HG03571 (cell line): ENCODE results near the gene ENO3.

Experiments used
- ATAC-seq: cut with Tn5 transposase; IDR thresholded peaks from one replicate; pipeline ENCODE4 v1.9.1; 2021; ENCODE audit not compliant: unreplicated experiment

The ENO3 gene

DNA sequence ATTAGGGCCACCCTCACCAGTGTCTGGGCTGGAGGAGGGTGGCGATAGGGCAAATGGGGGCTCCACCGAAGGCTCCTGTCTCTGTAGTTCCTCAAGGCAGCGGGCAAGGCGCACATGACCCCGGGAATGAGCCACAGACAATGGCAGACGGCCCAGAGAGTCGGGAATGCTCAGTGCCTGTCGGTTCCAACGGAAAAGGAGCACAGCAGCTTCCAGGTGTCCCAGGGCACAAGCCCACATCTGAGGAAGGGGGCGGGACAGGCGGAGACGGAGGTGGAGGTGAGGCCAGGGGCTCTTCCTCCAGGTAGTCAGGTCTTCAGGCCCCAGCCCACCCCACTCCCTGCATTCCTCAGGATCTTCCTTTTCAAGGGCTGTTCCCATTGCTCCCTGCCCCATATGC, 21.8 kb downstream of the ENO3 start:
- ATAC-seq: no peak

DNA sequence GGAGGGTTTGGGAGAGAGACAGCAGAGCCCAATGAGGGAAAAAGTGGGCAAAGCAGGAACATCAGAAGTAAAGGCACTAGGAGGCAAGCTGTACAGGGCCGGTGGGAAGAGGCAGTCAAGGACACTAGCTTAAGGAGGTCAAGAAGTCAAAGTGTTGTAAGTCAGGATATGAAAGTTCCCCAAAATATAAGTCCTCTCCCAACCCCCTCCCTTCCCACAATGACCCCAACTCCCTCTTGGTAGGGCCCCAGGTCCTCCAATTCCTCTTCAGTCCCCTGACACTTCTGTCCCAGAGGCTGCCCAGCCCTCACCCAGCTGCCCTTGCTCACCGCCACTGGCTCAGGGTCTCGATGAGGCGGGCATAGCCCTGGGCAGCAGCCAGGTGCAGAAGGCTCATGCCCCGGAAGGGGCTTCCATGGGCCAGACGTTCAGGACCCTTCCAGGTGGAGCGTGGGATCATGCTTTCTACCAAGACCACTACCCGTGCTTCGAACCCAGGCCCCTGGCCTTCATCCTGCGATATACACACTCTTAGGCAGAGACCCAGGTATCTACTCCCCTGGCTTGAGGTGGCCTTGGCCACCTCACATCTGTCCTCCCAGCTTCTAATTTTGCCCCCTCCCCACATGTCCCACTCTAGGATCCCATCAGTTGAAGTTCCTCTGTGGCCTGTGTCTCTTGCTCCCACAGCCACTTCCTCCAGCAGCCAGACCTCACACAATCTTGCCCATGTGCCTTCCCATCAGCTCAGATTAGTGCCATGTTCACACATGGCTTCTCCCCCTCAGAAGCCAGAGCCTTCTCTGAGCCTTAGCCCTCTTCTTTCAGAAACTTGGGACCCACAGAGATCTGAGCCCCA, 22.6 kb downstream of the ENO3 start:
- ATAC-seq: no peak

DNA sequence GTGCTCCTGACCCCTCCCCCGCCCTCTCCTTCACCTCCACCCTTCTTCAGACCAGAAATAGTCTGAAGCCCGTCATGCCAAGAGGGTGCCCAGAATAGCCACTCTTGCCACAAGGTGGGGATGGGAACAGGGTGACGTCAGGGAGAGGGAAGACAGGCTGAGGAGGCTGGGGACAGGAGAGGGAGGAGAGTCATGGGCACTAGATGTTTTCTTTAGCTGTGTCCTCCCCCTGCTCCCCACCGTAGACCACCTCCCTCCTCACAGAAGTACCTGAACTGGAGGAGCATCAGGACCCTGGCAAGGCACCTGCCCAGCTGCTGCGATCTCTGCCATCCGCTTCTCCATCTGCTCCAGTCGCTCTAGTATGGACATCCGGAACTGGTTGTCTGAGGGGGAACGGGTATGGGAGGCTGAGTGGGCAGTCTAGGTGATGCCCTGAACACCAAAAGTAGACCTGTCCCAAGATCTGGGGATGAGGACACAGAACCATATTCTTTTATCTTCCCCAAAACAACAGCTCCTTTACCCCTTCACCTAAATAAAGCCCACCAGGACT, 23.3 kb downstream of the ENO3 start:
- ATAC-seq: no peak

DNA sequence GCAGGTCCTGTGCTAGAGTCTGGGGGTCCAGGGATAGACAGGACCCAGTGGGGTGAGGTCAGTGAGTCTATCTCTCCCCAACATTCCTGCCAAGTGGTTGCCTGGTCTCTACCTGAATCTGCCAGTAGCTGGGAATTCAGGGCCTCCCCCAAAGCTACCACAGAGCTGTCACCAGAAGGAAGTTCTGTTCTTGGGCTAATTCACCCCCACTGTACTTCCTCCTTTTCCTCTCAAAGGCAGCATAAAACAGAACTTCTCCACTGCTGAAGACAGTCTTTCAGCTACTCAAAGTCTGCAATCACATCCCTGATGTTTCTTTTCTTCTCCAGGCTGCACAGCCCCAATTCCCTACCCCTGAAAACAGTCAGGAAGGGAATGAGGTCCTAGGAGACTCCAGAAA, 27.8 kb downstream of the ENO3 start:
- ATAC-seq: no peak

DNA sequence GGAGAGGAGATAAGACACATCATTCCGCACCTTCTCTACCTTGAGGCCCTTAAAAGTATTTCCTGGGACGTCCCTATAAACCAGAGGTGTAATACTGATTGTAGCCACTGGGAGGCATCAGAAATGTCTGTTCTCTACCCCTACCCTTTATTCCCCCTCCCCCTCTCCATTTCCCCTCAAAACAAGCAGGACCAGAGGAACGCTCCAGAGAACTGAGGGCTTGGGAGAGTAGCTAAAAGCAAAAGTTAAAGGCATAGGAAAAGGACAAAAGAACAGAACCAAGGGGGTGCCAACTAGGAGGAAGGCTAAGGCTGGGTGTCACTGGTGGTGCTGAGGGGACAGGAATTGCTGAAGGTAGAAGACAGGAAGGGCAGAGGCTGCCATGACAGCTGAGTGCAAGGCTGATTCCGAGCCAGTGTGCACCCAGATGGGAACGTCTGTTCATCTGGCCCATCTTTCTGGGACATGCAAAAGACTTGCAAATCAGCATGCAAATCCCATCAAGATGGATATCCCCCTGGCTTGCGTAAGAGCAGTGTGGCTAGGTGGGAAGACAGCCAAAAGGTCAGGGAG, 29.8 kb downstream of the ENO3 start:
- ATAC-seq: no peak

DNA sequence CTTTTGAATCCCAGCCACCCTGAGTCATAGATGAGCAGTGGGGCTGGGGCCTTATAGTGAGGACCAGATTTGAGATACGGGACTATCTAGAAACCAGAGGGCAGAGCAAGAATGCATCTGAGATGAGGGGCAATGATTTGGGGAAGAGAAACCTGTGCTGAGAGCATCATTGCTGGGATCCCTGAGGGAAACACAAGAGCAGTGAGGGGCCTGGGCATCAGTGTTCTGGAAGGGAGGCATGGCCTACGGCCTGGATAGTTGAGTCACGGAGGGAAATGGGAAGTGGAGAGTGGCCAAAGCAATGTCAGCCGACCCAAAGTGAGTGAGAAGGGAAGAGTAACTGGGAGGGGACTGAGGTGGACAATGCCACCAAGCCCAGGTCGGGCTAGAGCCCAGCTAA, 31.4 kb downstream of the ENO3 start:
- no peak for ATAC-seq

DNA sequence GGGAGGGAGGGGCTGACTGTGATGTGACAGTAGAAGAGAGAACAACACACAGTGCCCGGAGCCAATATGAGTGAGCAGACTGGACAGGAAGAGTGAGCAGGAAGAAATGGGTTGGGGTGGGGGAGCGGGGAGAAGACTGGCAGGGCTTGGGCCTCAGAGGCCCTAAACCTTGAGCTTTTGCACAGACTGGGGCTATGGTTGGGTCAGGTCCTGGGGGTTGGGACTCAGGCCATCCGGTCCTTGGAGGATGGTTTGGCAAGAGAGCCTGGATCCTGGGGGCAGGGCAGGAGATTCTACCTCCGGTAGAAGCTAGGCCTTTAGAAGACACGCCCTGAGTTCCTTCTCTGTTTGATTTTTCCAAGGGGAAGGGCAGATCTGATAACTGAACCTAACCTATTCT, 35.5 kb downstream of the ENO3 start:
- no peak for ATAC-seq

DNA sequence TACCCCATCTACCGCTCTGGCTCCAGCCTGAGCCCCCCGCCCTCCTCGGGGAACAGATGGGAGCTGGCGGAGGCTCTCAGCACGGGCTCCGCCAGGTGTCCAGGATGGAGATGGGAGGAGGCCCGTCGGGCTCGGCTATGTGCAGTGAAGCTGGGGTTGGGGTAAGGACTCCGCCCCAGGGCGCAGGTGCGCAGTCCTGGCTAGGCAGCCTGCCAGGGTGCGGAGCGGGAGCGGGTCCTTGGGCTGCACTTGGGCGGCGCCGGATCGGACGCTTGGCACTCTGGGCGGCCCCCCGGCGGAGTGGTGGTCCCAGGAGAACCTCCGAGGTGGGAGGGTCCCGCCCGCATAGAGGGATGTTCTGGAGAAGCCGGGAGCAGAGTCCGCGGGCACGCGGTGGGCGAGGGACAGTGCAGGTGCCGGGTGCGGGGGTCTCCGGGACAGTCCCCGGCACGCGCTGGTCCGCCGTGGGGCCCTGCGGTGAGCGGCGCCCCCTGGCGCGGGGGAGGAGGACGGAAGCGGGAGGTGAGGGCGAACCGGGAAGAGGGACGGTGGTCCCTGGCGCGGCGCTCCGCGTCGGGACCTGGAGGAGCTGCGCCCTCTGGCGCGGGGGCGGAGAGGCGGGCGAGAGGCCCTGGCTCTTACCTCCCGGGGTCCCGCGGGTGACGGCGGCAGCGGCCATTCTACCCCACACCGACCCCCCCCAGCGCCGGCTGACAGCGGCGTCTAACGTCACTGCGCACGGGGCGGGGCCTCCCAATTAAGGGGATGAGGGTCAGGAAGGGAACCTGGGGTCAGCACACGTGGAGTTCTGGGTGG, 36.2 kb downstream of the ENO3 start, which contains the start of gene CAMTA2:
TSS of gene CAMTA2 (minus strand) at position 725 of the 816 bp plus-strand sequence. CDS start 1,453 bp downstream, outside the sequence.
- ATAC-seq: peak; percentile 58

DNA sequence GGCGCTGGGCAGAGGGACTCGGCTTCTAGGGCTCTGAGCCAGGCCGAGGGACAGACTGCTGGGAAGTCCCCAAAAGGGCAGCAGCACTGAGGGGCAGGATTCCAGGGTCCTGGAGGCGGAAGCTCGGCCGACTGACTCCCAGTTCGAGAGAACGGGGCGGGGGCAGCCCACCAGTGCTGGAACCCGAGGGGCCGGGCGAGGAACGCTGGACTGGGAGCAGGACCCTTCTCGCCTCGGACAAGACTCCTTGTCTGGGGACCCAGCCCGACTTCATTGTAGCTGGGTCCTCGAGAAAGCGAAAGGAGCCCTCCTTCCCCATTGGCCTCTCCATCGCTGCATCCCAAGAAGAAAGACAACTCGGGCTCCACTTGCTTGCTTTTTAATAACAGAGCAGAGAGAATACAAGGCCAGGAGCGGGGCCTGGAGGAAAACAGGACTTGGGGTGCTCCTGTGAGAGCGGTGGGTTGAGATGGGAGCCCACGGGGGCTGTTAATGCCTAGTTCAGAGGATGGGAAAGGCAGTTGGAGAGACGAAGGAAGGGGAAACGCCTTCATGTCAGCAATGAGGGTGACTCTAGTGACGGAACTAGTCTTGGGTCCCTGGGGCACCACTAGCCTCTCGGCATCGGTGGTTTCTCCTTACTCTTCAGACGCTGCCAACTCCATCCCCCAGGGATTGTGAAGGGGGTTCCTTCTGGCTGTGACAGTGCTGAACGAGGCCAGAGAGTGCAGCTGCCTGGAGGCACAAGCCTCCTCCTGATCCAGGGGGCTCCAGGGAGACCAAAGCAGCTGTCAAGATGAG, 37.0 kb downstream of the ENO3 start:
- no peak for ATAC-seq

DNA sequence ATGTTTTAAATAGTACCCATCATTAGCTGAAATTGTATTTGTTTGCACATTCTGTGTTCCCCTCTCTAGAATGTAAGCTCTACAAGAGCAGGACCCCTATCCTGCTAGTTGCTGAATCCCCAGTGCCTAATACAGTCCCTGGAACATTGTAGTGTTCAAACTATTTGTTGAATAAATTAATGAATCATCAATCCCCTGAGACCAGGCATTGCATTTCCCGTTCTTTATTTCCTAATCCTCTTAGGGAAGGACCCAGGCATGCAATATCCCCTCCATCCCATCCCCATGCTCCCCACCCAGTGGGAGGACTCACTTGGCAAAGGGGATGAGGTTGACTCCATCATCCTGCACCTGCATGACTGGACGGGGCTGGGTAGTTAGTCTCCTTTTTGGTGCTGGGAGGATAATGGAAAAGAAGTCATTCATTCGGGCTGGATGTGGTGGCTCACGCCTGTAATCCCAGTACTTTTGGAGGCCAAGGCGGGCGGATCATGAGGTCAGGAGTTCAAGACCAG, 43.2 kb downstream of the ENO3 start:
- no peak for ATAC-seq

DNA sequence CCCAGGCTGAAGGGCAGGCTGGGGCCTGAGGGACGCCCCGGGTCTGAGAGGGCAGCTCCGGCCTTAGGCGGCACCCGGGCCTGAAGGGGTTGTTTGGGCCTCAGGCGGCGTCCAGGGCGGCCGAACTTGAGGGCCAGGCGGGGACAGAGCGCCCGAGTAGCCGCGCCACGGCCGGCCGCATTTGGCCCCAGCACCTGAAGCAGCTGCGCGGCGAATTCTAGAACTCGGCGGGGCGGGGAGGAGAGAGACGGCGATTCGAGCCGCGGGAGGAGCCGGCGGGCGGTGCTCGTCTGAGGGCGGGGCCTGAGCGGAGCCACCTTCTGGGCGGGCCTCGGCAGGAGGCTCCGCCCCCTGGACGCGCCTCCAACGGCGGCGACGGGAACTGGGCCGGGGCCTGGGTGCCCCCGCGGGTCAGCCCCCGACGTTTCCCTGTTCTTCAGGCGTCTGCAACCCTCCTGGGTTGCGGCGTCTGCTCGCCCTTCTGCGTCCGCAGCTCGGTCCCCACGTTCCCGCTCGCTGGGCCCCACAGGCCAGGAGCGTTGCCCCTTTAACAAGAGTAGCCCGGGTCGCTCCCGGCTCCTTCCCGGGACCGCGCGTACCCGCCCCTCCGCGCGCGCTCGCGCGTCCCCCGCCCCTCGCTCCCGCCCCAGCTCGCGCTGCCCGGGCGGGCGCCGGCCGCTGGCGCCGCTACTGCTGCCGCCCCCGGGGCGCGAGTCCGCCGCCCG, 46.5 kb downstream of the ENO3 start, which contains the start of the genes INCA1 and KIF1C:
TSS of gene INCA1 (minus strand) at position 221 of the 725 bp plus-strand sequence. CDS start 3,085 bp downstream, outside the sequence.
TSS of gene KIF1C (plus strand) at position 649 of the 725 bp plus-strand sequence. CDS start 2,297 bp downstream, outside the sequence.
- ATAC-seq: peak; percentile 84

DNA sequence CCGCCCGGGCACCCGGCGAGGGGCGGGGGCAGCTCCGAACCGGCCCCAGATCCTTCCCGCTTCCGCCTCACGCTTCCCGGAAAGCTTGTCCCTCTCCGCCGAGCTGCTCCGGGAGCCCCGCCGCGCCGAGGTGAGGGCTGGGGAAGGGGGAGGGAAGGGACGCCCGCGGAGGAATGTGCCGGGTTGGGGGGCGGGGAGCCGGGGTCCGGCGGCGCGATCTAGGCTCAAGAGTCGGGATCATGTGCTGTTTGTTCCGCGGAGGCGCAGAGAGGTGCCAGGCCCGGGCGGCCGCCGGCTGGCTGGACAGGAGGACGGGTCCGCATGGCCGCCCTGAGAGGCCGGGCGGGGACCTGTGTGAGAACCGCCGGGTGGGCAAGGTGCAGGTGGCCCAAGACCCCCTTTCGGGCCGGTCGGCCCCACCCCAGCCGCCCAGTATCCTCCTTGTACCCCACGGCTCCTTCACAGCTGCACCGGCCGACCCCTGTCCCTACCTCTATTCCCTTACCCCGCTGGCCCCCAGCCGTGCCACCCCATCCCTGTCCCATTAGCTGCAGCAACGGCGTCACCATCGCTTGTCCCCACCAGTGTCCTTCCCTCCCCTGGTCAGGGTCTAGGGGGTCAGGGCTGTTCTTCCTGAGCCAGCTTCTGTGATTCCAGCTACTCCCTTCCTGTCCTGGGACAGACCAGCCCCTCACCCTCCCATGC, 47.3 kb downstream of the ENO3 start:
- ATAC-seq: peak; percentile 4

DNA sequence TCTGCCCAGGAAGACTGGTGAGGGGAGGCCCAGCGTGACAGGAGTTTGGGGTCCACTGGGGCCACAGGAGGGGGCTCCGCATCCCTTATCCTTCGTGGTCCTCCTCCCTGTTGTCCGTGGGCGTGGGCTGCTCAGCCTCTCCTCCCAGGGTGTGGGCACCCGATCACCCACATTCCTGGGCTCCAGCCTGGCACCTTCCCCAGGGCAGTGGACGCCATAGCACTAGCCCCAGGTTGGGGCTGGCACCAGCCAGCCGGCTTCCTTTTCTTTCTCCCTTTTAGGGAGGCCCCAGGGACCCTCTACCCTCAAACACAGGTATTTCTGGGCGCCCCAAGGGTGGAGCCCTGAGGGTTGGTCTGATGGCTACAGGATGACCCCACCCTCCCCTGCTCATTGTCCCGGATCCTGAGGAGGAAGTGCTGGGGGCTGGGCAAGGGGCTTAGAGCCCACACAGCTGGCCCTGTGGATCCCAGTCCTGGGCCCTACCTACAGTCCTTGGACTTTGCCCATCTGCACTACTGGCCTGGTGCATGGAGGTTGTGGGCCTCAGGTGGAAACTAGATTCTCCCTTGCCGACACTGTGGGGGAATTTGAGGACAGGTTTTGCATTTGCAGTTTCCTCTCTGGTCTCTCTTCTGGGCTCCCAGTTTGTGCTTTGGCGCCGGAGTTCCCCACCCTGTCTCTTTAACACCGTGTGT, 48.0 kb downstream of the ENO3 start:
- no peak for ATAC-seq

DNA sequence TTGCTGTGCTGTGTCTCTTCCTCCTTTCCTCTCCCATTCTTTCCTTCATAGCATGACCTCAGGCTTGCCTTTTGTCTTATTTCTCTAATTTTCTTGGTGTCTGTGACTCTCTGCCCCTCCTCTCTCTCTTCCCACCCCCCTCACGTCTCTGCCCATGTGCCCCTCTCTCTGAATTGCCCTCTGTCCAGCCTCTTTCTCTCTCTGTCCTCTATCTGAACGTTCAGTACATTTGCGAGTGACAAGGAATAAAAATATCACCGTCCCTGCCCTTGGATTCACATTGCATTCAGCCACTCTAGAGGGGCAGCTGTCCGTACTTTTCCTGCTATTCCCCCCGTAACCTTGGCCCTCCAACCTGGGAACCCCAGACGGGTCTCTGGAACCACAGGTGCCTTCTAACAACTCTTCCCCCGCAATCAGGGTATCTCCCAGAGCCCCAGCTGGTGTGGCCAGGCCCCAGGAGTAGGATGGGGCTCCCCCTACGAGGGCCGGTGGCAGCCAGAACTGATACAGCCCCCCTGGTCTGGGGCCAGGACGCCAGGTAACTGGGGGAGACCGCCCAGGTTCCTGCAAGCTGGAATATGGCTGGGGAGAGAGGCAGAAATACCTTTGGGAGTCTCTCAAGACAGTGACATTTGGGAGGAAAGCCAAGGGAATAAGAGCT, 48.6 kb downstream of the ENO3 start:
- no peak for ATAC-seq

DNA sequence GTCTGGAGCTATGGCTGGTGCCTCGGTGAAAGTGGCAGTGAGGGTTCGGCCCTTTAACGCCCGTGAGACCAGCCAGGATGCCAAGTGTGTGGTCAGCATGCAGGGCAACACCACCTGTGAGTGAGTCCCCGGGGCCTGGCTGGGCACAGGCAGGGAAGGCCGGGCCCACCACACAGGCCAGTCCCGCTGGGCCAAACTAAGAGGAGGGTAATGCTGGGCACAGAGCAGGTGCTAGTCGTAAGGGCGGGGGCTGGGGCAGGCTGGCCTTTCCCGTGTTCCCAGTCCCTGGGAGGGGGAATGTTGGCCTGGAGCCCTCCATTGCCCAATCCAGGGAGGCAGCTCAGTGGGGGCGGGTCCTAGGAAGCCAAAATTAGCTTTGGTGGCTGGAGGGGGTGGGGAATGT, 49.3 kb downstream of the ENO3 start:
- no peak for ATAC-seq

DNA sequence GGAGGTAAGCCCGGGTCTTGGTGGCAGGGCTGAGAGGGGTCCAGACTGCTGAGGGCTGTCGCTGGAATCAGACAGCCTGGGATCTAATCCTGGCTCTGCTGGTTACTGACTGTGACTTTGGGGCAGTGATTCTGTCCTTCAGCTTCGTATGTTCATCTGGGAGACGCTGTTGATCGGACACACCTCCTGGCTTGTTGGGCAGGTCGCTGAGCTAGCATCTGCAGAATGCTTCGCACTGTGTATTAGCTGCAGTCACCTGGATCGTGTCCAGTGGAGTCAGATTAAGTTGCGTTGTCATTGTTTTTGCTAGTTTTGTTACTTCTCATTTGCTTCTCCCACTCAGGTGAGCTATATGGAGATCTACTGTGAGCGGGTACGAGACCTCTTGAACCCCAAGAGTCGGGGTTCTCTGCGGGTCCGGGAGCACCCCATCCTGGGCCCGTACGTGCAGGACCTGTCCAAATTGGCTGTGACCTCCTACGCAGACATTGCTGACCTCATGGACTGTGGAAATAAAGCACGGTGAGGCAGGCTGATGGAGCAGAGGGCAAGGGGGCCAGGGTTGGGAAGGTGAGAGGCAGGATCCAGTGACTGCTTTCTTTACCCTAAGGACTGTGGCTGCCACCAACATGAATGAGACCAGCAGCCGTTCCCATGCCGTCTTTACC, 51.3 kb downstream of the ENO3 start:
- no peak for ATAC-seq

DNA sequence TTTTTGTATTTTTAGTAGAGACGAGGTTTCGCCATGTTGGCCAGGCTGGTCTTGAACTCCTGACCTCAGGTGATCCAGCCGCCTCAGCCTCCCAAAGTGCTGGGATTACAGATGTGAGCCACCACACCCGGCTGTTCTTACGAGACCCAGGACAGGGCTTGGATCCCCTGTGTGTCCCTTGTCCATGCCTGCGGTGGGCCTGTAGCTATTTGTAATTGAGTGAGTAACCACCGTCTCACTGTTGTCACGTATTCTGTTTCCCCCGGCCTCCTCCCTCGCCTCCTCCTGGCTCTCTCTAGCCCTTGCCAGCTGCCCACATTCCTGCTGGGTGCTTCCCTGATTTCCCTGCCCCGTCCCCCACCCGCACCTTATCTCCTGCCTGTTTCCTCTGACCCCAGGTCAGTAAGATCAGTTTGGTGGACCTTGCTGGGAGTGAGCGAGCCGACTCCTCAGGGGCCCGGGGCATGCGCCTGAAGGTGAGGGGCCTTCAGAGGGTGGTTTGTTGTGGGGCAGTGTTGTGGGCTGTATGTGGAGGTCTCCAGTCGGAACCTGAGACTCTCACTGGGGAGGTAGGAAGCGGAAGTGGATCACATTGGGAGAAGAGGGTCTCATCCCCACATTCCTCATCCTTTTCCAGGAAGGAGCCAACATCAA, 52.4 kb downstream of the ENO3 start:
- no peak for ATAC-seq
